KOPT-K1 (cell line): ENCODE measurements around the gene UGT1A10.

Experiments used
- H3K27ac ChIP-seq: fragments of 200-600 bp; sonication (generic); 2 replicates; pipeline ENCODE4 v1.5.1; 2016; ENCODE audit warnings: antibody characterized with exemption, mild to moderate bottlenecking, low read depth, low read length; ENCODE audit not compliant: poor library complexity, severe bottlenecking
- H3K36me3 ChIP-seq: fragments of 200-600 bp; sonication (generic); 2 replicates; pipeline ENCODE4 v1.5.1; 2017; ENCODE audit warnings: antibody characterized with exemption, mild to moderate bottlenecking, low read length, moderate library complexity; ENCODE audit not compliant: insufficient read depth
- H3K9me3 ChIP-seq: fragments of 200-600 bp; sonication (generic); 2 replicates; pipeline ENCODE4 v1.5.1; 2017; ENCODE audit warnings: antibody characterized with exemption, low read length, mild to moderate bottlenecking; ENCODE audit not compliant: insufficient read depth, poor library complexity, severe bottlenecking

UGT1A10 gene

GRCh38 chr2:233791151-233791882 lies 155.1 kb downstream of the UGT1A10 start:
- peaks cover 1% of the 10 kb centered on the region for H3K9me3 ChIP-seq
- H3K27ac ChIP-seq, result no peak overlapping the region
- no peaks in the 10 kb centered on the region for H3K36me3 ChIP-seq

GRCh38 chr2:233791883-233792329 lies 155.7 kb downstream of the UGT1A10 start:
- no peaks in the 10 kb centered on the region for H3K36me3 ChIP-seq
- H3K9me3 ChIP-seq, result no peaks in the 10 kb centered on the region
- no peak overlapping the region for H3K27ac ChIP-seq

GRCh38 chr2:233792720-233793119 lies 156.5 kb downstream of the UGT1A10 start:
- no peak overlapping the region for H3K27ac ChIP-seq
- no peaks in the 10 kb centered on the region for H3K36me3 ChIP-seq
- H3K9me3 ChIP-seq, result no peaks in the 10 kb centered on the region

GRCh38 chr2:233793465-233794127 lies 157.3 kb downstream of the UGT1A10 start:
- H3K9me3 ChIP-seq, result no peaks in the 10 kb centered on the region
- no peak overlapping the region for H3K27ac ChIP-seq
- H3K36me3 ChIP-seq, result no peaks in the 10 kb centered on the region

GRCh38 chr2:233794128-233794658 lies 157.9 kb downstream of the UGT1A10 start:
- no peaks in the 10 kb centered on the region for H3K36me3 ChIP-seq
- no peaks in the 10 kb centered on the region for H3K9me3 ChIP-seq
- H3K27ac ChIP-seq, result no peak overlapping the region

GRCh38 chr2:233795735-233796171 lies 159.5 kb downstream of the UGT1A10 start:
- H3K27ac ChIP-seq, result no peak overlapping the region
- no peaks in the 10 kb centered on the region for H3K36me3 ChIP-seq
- H3K9me3 ChIP-seq, result no peaks in the 10 kb centered on the region

- H3K9me3 ChIP-seq, result no peaks in the 10 kb centered on the region
- H3K36me3 ChIP-seq, result no peaks in the 10 kb centered on the region
- H3K27ac ChIP-seq, result no peak overlapping the region
Measured at GRCh38 chr2:233796254-233796653, 160.0 kb downstream of the UGT1A10 start.

- no peak overlapping the region for H3K27ac ChIP-seq
- H3K36me3 ChIP-seq, result no peaks in the 10 kb centered on the region
- no peaks in the 10 kb centered on the region for H3K9me3 ChIP-seq
Measured at GRCh38 chr2:233798335-233799086, 162.3 kb downstream of the UGT1A10 start.

- Histone ChIP-seq H3K36me3 (no peaks in the 10 kb centered on the region), H3K27ac (no peak overlapping the region), H3K9me3 (no peaks in the 10 kb centered on the region)
Measured at GRCh38 chr2:233799087-233799665, 162.9 kb downstream of the UGT1A10 start.

GRCh38 chr2:233799716-233800115 lies 163.5 kb downstream of the UGT1A10 start:
- H3K27ac ChIP-seq, result no peak overlapping the region

GRCh38 chr2:233800208-233800607 lies 164.0 kb downstream of the UGT1A10 start:
- Histone ChIP-seq H3K9me3 (no peaks in the 10 kb centered on the region), H3K27ac (no peak overlapping the region), H3K36me3 (no peaks in the 10 kb centered on the region)

More at GRCh38 chr2:233799716-233800115, 163.5 kb downstream of the UGT1A10 start:
- Histone ChIP-seq H3K36me3 (no peaks in the 10 kb centered on the region), H3K9me3 (no peaks in the 10 kb centered on the region)

GRCh38 chr2:233801357-233802131 lies 165.3 kb downstream of the UGT1A10 start:
- no peaks in the 10 kb centered on the region for H3K36me3 ChIP-seq
- no peaks in the 10 kb centered on the region for H3K9me3 ChIP-seq
- H3K27ac ChIP-seq, result no peak overlapping the region

- Histone ChIP-seq H3K9me3 (no peaks in the 10 kb centered on the region), H3K36me3 (no peaks in the 10 kb centered on the region), H3K27ac (no peak overlapping the region)
Measured at GRCh38 chr2:233802132-233802815, 166.0 kb downstream of the UGT1A10 start.
